Ishikawa (cell line): ENCODE measurements around the gene UACA.

Source experiments
- EP300 ChIP-seq: IDR thresholded peaks from 2 replicates; pipeline ENCODE4 v1.6.1; 2012; ENCODE audit warnings: borderline replicate concordance
- RAD21 ChIP-seq: IDR thresholded peaks from 2 replicates; pipeline ENCODE4 v1.6.1; 2012; ENCODE audit warnings: low read depth
- REST ChIP-seq: IDR thresholded peaks from 2 replicates; pipeline ENCODE4 v1.6.1; 2012; ENCODE audit warnings: low read depth, mild to moderate bottlenecking
- TAF1 ChIP-seq: IDR thresholded peaks from 2 replicates; pipeline ENCODE4 v1.6.1; 2012; ENCODE audit warnings: low read depth, mild to moderate bottlenecking
- TEAD4 ChIP-seq: IDR thresholded peaks from 2 replicates; pipeline ENCODE4 v1.6.1; 2012
- YY1 ChIP-seq: IDR thresholded peaks from 2 replicates; pipeline ENCODE4 v1.6.1; 2012; ENCODE audit warnings: low read depth

DNA sequence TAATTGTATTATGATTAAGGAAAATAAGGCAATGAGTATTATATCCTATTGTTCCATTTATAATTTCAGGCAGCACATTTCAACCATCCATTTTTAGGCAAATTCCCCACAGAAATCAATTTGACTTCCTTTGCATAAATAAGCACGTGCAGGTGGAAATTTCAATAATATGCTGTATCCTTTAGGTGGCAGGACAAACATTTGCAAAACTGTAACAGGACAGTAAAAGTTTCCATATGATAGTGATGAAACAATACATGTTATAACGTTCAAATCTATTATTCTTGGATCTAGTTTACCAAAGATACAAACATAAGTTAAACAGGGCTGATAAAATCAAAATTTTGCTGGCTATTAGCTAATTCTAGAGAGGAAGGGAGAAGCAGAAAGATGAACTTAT lies 8.5 kb downstream of the UACA start:
- TF ChIP-seq EP300 (no peak), YY1 (no peak), REST (no peak), TAF1 (no peak), RAD21 (no peak), TEAD4 (no peak)
